ENCODE results near the gene EIF3J. TPM values are rescaled to one million over a fixed set of nuclear protein-coding genes. Genes with fewer than 3 reads are reported as not detected.

Gene EIF3J, protein sequence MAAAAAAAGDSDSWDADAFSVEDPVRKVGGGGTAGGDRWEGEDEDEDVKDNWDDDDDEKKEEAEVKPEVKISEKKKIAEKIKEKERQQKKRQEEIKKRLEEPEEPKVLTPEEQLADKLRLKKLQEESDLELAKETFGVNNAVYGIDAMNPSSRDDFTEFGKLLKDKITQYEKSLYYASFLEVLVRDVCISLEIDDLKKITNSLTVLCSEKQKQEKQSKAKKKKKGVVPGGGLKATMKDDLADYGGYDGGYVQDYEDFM
- 11.2 and 31.8 TPM in 2 replicates for total RNA-seq (ENCODE audit: low replicate concordance)

DNA sequence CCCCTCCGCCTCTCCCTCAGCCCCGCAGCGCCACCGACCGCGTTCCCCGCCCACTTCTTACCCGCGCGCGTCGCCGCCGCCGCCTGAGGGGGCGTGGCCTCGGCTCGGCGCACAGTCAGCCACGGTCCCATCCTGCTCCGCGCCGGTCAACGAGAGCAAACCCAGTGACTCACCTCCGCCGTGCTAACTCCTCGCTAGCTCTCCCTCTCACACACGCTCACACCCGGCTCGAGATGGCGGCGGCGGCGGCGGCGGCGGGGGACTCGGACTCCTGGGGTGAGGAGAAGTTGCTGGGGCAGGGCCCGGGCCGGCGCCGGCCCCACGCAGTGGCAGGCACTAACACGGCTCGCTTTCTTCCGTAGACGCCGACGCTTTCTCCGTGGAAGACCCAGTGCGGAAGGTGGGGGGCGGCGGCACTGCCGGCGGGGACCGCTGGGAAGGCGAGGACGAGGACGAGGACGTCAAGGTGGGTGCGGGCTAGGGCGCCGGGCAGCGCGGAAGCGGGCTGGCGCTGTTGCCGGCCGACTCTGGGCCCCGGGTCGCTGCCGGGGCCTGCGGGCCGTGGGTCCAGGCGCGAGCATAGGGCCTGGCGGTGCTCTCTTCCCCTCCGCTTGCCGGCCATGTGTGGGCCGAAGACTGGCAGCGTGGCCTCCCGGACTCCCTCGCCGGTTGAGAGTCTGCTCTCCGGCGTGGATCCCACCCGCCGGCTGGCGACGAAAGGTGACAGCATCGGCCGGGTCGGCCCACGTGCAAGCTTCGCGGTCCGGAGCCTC is at the start of gene EIF3J:
TSS of gene EIF3J (plus strand) at position 186 of the 773 bp plus-strand sequence. CDS start at position 234, 48 bp downstream.

Other genes starting within 250 kb of the EIF3J start
- gene GOLM2, start 248.4 kb upstream of the EIF3J start, total RNA-seq (ENCODE audit: low replicate concordance) = 105 and 115 TPM in 2 replicates
- 56.4 and 64.3 TPM in 2 replicates for gene CTDSPL2, start 109.5 kb upstream of the EIF3J start, total RNA-seq (ENCODE audit: low replicate concordance)
- gene SPG11, start 126.5 kb downstream of the EIF3J start, total RNA-seq (ENCODE audit: low replicate concordance) = 42.8 and 81.3 TPM in 2 replicates
- gene PATL2, start 174.2 kb downstream of the EIF3J start, total RNA-seq (ENCODE audit: low replicate concordance) = 0.08 and 0.82 TPM in 2 replicates
- 1,763 and 2,678 TPM in 2 replicates for gene B2M, start 174.4 kb downstream of the EIF3J start, total RNA-seq (ENCODE audit: low replicate concordance)
- gene TRIM69, start 199.4 kb downstream of the EIF3J start, total RNA-seq (ENCODE audit: low replicate concordance) = 7.3 and 18.1 TPM in 2 replicates